KMS-11 (cell line): ENCODE data around the gene LARGE1.

Experiments
- H2AFZ ChIP-seq: fragments of 200-600 bp; sonication (generic); 2 replicates; pipeline ENCODE4 v1.6.1; 2016; ENCODE audit warnings: antibody characterized with exemption, mixed run types, low read depth
- H3K27ac ChIP-seq: fragments of 200-600 bp; sonication (generic); 2 replicates; pipeline ENCODE4 v1.6.1; 2016; ENCODE audit warnings: mild to moderate bottlenecking, mixed run types
- H3K27me3 ChIP-seq: fragments of 200-600 bp; sonication (generic); 2 replicates; pipeline ENCODE4 v1.6.1; 2017; ENCODE audit warnings: mild to moderate bottlenecking, low read depth, mixed run types, moderate library complexity; ENCODE audit not compliant: insufficient read depth
- H3K36me3 ChIP-seq: fragments of 200-600 bp; sonication (generic); 2 replicates; pipeline ENCODE4 v1.6.1; 2017; ENCODE audit warnings: mild to moderate bottlenecking, mixed run types; ENCODE audit not compliant: insufficient read depth
- H3K4me1 ChIP-seq: fragments of 200-600 bp; sonication (generic); 2 replicates; pipeline ENCODE4 v1.6.1; 2016; ENCODE audit warnings: mild to moderate bottlenecking, low read depth, mixed run types; ENCODE audit not compliant: poor library complexity, severe bottlenecking
- H3K4me2 ChIP-seq: fragments of 200-600 bp; sonication (generic); 2 replicates; pipeline ENCODE4 v1.7.0; 2016; ENCODE audit warnings: mild to moderate bottlenecking, mixed run types
- H3K4me3 ChIP-seq: fragments of 200-600 bp; sonication (generic); IDR thresholded peaks from 2 replicates; pipeline ENCODE4 v1.6.1; 2017; ENCODE audit warnings: low read depth, low read length, mixed read lengths; ENCODE audit not compliant: insufficient read depth
- H3K79me2 ChIP-seq: fragments of 200-600 bp; sonication (generic); 2 replicates; pipeline ENCODE4 v1.6.1; 2016; ENCODE audit warnings: low read depth, mixed run types; ENCODE audit not compliant: insufficient read depth
- H3K9ac ChIP-seq: fragments of 200-600 bp; sonication (generic); 2 replicates; pipeline ENCODE4 v1.6.1; 2016; ENCODE audit warnings: mild to moderate bottlenecking, mixed run types
- H4K20me1 ChIP-seq: fragments of 200-600 bp; sonication (generic); 2 replicates; pipeline ENCODE4 v1.6.1; 2016; ENCODE audit warnings: mild to moderate bottlenecking, mixed run types; ENCODE audit not compliant: insufficient read depth
- CTCF ChIP-seq: fragments of 200-600 bp; sonication (generic); conservative IDR thresholded peaks from 2 replicates; pipeline ENCODE4 v1.6.1; 2017; ENCODE audit warnings: low read depth, mild to moderate bottlenecking, antibody characterized with exemption, low read length, moderate library complexity, mixed read lengths

The LARGE1 gene

GRCh38 chr22:33542722-33543121, 377.6 kb downstream of the LARGE1 start:
- Histone ChIP-seq H3K9ac (no peak overlapping the region), H4K20me1 (no peaks in the 10 kb centered on the region), H2AFZ (no peak overlapping the region), H3K4me1 (no peaks in the 10 kb centered on the region), H3K36me3 (no peaks in the 10 kb centered on the region), H3K4me3 (no peak overlapping the region), H3K27ac (no peak overlapping the region), H3K4me2 (no peak overlapping the region), H3K79me2 (no peaks in the 10 kb centered on the region), H3K27me3 (no peaks in the 10 kb centered on the region)
- no peak for TF ChIP-seq CTCF

- no peak overlapping the region for H2AFZ ChIP-seq
- no peaks in the 10 kb centered on the region for H3K79me2 ChIP-seq
- H4K20me1 ChIP-seq = no peaks in the 10 kb centered on the region
- H3K9ac ChIP-seq = no peak overlapping the region
- no peaks in the 10 kb centered on the region for H3K36me3 ChIP-seq
- no peak overlapping the region for H3K4me2 ChIP-seq
- no peaks in the 10 kb centered on the region for H3K27me3 ChIP-seq
- H3K4me1 ChIP-seq = no peaks in the 10 kb centered on the region
- H3K4me3 ChIP-seq = no peak overlapping the region
- TF ChIP-seq CTCF = no peak
- H3K27ac ChIP-seq = no peak overlapping the region
Measured at GRCh38 chr22:33542153-33542552, 378.1 kb downstream of the LARGE1 start.

GRCh38 chr22:33539902-33540751, 380.1 kb downstream of the LARGE1 start:
- Histone ChIP-seq H3K4me3 (no peak overlapping the region), H2AFZ (no peak overlapping the region), H3K36me3 (no peaks in the 10 kb centered on the region), H3K9ac (no peak overlapping the region), H3K4me1 (no peaks in the 10 kb centered on the region), H3K79me2 (no peaks in the 10 kb centered on the region), H3K4me2 (no peak overlapping the region), H4K20me1 (no peaks in the 10 kb centered on the region), H3K27me3 (no peaks in the 10 kb centered on the region), H3K27ac (no peak overlapping the region)
- no peak for TF ChIP-seq CTCF

- H3K9ac ChIP-seq = no peak overlapping the region
- H4K20me1 ChIP-seq = no peaks in the 10 kb centered on the region
- no peaks in the 10 kb centered on the region for H3K4me1 ChIP-seq
- no peak overlapping the region for H2AFZ ChIP-seq
- H3K36me3 ChIP-seq = no peaks in the 10 kb centered on the region
- H3K4me3 ChIP-seq = no peak overlapping the region
- TF ChIP-seq CTCF = no peak
- H3K79me2 ChIP-seq = no peaks in the 10 kb centered on the region
- H3K27me3 ChIP-seq = no peaks in the 10 kb centered on the region
- no peak overlapping the region for H3K27ac ChIP-seq
- H3K4me2 ChIP-seq = no peak overlapping the region
Measured at GRCh38 chr22:33539202-33539901, 380.9 kb downstream of the LARGE1 start.
